GM21423 (cell line): Measurements from ENCODE around the gene CAP2.

Experiments used
- ATAC-seq: cut with Tn5 transposase; IDR thresholded peaks from one replicate; pipeline ENCODE4 v1.9.1; 2021; ENCODE audit warnings: mild to moderate bottlenecking, moderate library complexity; ENCODE audit not compliant: unreplicated experiment

Gene CAP2, protein sequence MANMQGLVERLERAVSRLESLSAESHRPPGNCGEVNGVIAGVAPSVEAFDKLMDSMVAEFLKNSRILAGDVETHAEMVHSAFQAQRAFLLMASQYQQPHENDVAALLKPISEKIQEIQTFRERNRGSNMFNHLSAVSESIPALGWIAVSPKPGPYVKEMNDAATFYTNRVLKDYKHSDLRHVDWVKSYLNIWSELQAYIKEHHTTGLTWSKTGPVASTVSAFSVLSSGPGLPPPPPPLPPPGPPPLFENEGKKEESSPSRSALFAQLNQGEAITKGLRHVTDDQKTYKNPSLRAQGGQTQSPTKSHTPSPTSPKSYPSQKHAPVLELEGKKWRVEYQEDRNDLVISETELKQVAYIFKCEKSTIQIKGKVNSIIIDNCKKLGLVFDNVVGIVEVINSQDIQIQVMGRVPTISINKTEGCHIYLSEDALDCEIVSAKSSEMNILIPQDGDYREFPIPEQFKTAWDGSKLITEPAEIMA

GRCh38 chr6:17392978-17393891 is at the start of gene CAP2:
CAP2 (plus strand) TSS chr6:17393595; CDS start chr6:17421556, 27,961 bp downstream.
- ATAC-seq: no peak

DNA sequence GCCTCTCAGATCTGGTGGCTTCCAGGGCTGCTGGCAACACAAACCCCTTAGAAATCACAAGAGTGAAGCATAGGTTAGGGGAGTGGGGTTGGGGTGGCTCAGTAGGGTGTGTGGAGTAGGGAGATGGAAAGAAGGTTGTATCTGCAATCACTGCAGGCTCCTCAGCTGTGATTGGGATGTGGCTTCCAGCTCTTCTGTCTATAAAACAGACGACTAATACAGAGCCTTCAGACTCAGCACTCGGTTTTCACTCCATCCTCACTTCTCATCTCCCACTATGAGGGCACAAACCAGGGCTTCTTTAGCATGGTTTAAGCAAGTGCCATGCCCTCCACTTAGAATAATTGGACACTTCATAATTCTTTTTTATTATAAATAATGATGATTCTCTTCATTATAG is 46.4 kb upstream of the CAP2 start:
- no peak for ATAC-seq

DNA sequence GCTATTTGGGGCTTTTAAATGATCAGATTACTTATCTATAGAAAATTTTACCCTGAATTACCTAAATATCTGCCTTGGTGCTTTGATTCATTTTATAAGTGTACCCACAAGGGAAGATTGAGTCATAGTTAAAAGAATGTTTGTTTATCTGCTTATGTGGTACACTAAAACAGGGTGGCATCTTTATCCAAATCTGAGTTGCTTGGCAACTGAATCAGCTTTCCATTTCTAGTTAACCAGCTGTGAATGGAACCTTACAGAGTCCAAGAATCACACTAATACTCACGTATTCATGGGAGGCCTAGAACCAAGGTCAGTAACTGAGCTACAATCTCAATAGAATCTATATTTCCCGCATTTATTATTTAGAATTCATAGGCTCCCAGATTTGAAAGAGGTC is 44.0 kb upstream of the CAP2 start:
- ATAC-seq: no peak

DNA sequence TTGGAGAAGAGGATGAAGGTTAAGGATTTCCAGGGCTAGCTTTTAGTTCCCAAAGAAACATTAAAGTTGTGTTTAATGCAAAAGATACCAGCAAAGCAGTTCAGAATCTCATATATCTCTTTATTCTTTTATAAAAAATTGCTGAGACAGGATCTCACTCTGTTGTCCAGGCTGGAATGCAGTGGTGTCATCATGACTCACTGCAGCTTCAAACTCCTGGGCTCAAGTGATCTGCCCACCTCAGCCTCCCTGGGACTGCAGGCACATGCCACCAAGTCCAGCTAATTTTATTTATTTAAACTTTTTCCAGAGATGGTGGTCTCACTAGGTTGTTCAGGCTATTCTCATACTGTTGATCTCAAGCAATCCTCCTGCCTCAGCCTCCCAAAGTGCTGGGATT is 41.1 kb upstream of the CAP2 start:
- no peak for ATAC-seq

GRCh38 chr6:17353440-17354175 is 39.8 kb upstream of the CAP2 start:
- ATAC-seq: no peak

GRCh38 chr6:17354700-17355403 is 38.5 kb upstream of the CAP2 start:
- ATAC-seq: no peak

DNA sequence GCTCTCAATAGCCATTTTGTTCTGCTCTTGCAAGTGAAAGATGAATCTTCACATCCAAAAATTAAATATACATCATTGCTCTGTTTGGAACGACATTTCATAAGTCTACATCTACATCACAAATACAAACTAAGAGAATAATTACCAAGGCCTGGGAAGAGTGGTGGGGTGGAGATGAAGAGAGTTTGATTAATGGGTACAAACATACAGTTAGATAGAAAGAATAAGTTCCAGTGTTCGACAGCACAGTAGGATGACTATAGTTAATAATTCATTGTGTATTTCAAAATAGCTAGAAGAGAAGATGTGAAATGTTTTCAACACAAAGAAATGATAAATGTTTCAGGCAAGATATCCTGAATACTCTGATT is 38.0 kb upstream of the CAP2 start:
- ATAC-seq: no peak

DNA sequence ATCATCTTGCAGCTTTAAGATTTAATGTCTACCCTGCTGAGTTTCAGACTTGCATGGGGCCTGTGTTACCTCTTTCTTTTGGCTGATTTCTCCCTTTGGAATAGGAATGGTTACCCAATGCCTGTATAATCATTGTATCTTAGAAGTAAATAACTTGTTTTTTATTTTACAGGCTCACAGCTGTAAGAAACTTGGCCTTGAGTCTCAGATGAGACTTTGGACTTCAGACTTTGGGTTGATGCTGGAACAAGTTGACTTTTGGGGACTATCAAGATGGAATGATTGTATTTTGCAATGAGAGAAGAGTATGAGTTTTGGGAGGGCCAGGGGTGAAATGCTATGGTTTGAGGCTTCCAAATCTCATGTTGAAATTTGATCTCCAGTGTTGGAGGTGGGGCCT is 34.9 kb upstream of the CAP2 start:
- ATAC-seq: no peak

GRCh38 chr6:17360564-17360963 is 32.8 kb upstream of the CAP2 start:
- ATAC-seq: no peak

DNA sequence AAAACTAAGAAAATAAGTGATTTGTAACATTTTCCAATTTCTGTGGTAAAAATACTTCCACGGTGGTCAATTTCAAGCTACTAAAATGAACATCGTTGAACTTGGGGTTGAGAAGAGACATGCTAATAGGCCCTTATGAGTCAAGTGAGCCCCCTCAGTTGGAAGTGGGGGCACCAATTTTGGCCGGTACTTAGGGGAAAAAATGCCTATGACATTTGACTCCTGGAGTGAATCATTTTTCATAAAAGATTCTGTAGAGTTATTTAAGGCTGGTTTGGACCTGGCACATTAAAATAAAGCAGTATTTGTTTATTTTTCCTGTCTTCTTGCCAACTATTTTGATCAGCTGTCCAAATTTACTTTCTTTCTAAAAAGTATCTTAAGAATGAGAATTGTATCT is 32.4 kb upstream of the CAP2 start:
- no peak for ATAC-seq

DNA sequence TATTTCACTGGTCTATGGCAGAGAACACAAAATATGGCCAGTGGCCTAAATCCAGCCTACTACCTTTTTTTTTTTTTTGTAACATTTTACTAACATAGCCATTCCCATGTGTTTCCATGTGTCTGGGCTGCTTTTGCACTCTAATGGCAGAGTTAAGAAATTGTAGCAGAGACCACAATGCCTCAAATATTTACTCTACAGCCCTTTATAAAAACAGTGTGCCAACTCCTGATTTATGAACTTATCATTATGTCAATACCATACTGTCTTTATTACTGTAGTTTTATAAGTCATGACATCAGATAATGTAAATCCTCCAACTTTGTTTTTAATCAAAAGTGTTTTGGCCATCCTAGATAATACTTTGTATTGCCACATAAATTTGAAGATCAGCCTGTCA is 27.4 kb upstream of the CAP2 start:
- no peak for ATAC-seq

GRCh38 chr6:17367868-17368267 is 25.5 kb upstream of the CAP2 start:
- ATAC-seq: no peak

DNA sequence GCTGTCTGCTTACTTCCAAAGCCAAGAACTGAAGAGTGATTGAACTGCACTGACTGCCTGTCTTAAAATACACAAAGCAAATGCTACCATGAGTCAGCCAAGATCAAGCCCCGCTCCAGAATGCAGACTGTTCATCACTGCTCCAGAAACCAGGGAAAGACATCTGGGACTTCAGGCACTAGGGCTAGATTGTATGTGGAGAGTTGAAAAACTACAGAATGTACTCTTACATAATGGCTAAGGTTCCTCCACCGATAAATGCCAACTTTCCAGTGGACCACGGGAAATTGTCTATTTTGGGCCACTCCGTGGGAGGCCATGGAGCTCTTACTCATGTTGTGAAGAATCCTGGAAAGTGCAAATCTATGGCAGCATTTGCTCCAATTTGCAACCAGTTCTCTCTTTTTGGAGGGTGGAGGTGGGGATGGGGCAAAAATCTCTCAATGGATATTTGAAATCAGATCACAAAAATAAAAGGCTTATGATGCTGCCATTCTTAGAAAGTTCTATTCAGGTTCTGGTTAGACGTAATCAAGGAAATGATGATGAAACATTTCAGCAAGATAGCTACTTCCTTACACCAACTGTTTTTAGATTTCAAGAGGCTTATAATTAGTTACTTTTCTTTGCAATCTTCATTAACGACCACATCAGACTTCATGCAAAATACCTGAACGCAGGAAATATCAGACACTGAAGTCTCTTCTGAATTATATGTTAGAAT is 11.8 kb upstream of the CAP2 start:
- no peak for ATAC-seq

DNA sequence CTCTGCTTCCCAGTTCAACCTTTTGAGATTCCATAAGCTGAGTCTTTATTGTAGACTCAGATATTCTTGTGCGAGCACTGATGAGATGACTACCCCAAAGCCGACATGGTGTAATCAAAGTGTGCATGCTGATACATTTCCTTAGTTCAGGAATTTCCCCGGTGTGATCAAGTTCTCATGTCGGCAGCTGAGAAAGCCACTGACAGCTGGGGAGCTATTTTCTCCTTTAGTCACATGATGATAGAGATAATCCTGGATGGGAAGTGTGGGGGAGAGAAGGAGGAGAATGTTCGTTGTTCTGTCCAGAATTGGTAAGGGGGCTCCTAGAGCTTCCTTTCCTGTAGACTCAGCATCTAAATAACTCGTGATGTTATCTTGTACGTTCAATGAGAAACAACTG is 7.7 kb upstream of the CAP2 start:
- ATAC-seq: no peak

DNA sequence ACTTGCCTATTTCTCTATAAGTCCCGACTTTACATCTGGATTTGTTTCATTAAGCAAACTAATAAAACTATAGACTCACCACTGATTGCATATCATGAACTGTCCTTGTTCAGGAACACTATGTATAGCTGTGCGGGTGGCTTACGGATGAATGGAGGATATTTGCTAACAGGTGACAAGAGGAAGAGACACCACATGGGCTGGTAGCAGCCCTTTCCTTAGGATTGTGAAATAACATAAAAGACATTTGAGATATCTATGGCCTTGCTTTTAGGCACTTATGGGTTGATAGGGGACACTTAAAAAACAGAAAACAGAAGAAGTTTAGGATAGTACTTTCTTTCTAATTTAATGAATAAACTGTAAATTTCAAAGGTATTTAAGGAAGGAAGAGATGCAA is 5.0 kb upstream of the CAP2 start:
- no peak for ATAC-seq

DNA sequence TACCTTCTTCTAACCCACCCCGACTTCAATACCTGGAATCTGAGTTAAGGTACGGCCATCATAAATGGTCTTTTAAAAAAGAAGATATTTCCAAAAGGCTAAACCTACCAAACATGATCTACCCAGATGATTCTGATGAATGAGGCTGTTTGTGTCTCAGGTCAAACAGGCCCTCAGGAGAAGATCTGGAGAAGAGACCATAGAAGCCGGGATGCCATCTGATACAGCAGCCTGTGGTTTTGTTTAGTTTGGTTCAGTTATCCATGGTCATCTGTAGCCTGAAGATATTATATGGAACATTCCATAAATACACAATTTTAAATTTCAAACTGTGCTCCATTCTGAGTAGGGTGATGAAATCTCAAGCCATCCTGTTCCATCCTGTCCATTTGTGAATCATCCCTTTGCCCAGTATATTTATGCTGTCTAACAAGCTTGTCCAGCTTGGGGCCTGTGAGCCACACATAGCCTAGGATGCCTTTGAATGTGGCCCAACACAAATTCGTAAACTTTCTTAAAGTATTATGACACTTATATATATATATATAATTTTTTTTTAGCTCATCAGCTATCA is 4.0 kb upstream of the CAP2 start:
- ATAC-seq: no peak

GRCh38 chr6:17390276-17390675 is 3.1 kb upstream of the CAP2 start:
- ATAC-seq: no peak

- no peak for ATAC-seq
These were observed 1.4 kb upstream of the CAP2 start for GRCh38 chr6:17391976-17392375.

GRCh38 chr6:17393892-17394631 is 667 bp downstream of the CAP2 start:
- ATAC-seq: no peak
